ENCODE data around the gene SETSIP.

GRCh38 chr1:92029241-92029922 lies 45.8 kb downstream of the SETSIP start:
- TF ChIP-seq, protein P1, sequence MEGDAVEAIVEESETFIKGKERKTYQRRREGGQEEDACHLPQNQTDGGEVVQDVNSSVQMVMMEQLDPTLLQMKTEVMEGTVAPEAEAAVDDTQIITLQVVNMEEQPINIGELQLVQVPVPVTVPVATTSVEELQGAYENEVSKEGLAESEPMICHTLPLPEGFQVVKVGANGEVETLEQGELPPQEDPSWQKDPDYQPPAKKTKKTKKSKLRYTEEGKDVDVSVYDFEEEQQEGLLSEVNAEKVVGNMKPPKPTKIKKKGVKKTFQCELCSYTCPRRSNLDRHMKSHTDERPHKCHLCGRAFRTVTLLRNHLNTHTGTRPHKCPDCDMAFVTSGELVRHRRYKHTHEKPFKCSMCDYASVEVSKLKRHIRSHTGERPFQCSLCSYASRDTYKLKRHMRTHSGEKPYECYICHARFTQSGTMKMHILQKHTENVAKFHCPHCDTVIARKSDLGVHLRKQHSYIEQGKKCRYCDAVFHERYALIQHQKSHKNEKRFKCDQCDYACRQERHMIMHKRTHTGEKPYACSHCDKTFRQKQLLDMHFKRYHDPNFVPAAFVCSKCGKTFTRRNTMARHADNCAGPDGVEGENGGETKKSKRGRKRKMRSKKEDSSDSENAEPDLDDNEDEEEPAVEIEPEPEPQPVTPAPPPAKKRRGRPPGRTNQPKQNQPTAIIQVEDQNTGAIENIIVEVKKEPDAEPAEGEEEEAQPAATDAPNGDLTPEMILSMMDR (IDR thresholded peaks at IDR 0.05) = no peak
- no peak for TF ChIP-seq EP300 (IDR thresholded peaks at IDR 0.05)

Measured in tibial nerve (tissue), 4 donors.